ENCODE measurements around the gene PSMB5. TPM values are rescaled to one million over a fixed set of nuclear protein-coding genes. Genes with fewer than 3 reads are reported as not detected.

Gene PSMB5
- total and polyA plus RNA-seq, 8 donors, result 29.6 to 62.9 (median 45.9) TPM

DNA sequence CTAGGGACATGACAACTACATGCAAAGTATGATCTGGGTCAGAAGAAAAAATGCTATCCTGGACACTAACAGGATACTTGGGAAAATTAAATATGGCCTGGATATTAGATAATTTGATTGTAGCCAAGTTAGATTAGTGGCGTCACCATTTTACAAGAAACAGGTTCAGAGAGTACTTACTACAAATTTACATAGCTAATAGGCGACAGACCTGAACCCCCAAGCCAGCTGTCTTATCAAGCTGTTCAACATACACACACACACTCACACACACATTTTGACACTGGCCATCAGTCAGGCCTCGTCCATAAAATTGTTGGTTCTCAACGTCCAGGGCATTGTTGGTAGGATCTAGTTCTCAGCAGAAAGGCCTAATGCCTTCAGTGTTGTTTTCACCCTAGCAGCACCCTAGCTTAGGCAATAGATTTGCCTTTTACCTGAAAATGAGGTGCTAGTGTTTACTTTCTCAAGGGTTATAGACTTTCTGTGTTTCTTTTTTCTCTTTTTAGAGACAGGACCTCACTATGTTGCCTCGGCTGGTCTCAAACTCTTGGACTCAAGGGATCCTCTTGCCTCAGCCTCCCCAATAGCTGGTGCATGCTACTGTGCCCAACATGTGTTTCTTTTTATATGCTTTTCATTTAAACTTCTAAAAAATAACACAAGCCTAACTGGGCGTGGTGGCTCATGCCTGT is 21.5 kb downstream of the PSMB5 start:
- Histone ChIP-seq H3K4me1 (peaks cover 0 to 7% (median 0%) of the 10 kb centered on the region in 3 donors), H3K9me3 (no peaks in the 10 kb centered on the region), H3K27ac (no peak overlapping the region), H3K36me3 (no peaks in the 10 kb centered on the region), H3K27me3 (no peaks in the 10 kb centered on the region), H3K4me3 (no peak overlapping the region)
- FAIRE-seq (no peak), DNase-seq (no peak), ATAC-seq (no peak)
- TF ChIP-seq, protein P1, sequence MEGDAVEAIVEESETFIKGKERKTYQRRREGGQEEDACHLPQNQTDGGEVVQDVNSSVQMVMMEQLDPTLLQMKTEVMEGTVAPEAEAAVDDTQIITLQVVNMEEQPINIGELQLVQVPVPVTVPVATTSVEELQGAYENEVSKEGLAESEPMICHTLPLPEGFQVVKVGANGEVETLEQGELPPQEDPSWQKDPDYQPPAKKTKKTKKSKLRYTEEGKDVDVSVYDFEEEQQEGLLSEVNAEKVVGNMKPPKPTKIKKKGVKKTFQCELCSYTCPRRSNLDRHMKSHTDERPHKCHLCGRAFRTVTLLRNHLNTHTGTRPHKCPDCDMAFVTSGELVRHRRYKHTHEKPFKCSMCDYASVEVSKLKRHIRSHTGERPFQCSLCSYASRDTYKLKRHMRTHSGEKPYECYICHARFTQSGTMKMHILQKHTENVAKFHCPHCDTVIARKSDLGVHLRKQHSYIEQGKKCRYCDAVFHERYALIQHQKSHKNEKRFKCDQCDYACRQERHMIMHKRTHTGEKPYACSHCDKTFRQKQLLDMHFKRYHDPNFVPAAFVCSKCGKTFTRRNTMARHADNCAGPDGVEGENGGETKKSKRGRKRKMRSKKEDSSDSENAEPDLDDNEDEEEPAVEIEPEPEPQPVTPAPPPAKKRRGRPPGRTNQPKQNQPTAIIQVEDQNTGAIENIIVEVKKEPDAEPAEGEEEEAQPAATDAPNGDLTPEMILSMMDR (IDR thresholded peaks at IDR 0.05), result no peak
- 56 to 63% methylated on average over 6 of the region's 6 CpGs for whole genome bisulfite sequencing, 2 donors
- intact Hi-C loops (cut with DNase I), result no loop called here

DNA sequence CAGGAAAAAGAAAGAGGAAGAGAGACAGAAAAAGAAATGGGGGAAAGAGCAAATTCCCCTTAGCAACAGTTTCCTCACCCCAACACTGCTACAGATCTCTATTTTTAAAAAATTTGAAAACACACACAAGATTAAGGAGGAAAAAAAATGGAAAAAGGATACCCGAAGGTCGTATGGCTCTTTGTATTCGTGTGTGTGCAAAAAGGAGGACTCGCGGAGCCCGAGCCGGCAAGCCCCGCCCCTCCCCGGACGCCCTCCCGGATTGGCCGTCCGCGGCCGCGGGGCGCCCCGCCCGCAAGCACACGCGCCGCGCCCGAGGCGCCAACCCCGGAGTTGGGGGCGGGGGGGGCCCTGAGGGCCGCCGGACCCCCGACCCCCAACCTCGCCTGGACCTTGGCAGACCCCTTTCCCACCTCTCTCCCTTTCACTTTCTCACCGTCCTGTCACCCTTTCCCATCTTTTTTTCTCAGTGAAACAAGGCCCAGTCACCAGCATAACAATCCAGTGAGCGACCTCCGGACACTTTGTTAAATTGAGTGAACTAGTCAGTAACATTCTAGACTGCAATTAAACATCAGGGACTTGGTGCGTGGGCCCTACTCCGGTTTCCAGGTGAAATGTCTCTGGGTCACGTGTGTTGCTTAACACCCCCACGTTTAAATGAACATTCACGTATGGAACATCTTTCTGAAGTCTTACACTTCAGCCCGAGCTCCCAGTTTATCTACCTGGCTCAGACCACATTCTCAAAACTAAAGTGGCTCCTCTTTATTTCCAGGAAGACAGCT is 24.6 kb downstream of the PSMB5 start, which contains the start of gene C14orf93:
TSS of gene C14orf93 (minus strand) at position 205 of the 788 bp plus-strand sequence. CDS start 11,120 bp downstream, outside the sequence.
- Histone ChIP-seq H3K9me3 (no peaks in the 10 kb centered on the region), H3K27me3 (no peaks in the 10 kb centered on the region), H3K4me1 (peaks cover 4 to 17% (median 10%) of the 10 kb centered on the region in 3 donors), H3K36me3 (no peaks in the 10 kb centered on the region), H3K27ac (peak within 1 kb of the TSS; percentile 64 to 84 (median 78)), H3K4me3 (peak within 1 kb of the TSS; percentile 21 to 45 (median 37))
- FAIRE-seq (no peak), ATAC-seq (peak; percentile 45 to 66 (median 61)), DNase-seq (peak; percentile 73 to 92 (median 86))
- WGBS, 2 donors, result 0 to 3% methylated on average over 28 to 40 of the region's 40 CpGs
- TF ChIP-seq, protein P1 (IDR thresholded peaks at IDR 0.05), result no peak
- intact Hi-C loops (cut with DNase I), result no loop called here

DNA sequence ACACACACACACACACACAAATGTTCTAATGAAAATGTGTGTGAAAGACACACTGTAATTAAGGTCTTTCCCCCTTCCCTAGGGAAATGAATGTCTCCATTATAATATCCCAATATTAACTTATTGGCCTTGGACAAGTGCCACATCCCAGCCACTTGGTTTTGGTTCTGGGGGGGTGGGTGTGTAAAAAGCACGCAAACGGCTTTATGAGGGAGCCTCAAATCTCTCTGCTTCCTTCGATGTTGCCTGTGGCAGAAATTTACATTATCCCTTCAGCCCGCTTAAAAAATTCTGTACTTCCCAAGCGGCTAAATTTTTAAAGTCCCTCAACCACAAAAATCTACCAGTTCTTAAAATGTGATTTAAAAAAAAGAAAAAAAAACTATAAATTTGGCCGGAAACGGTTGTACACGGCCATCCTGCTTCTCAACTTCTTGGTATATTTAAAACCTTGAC is 25.2 kb downstream of the PSMB5 start:
- H3K27ac ChIP-seq, result peak overlapping the region; percentile 64 to 84 (median 78)
- peak overlapping the region; percentile 21 to 45 (median 37) for H3K4me3 ChIP-seq
- DNase-seq (no peak), FAIRE-seq (no peak), ATAC-seq (no peak)
- peaks cover 4 to 17% (median 10%) of the 10 kb centered on the region in 3 donors for H3K4me1 ChIP-seq
- no peaks in the 10 kb centered on the region for H3K36me3 ChIP-seq
- H3K9me3 ChIP-seq, result no peaks in the 10 kb centered on the region
- H3K27me3 ChIP-seq, result no peaks in the 10 kb centered on the region
- TF ChIP-seq, protein P1 (IDR thresholded peaks at IDR 0.05), result no peak
- intact Hi-C loops (cut with DNase I), result no loop called here
- WGBS, 2 donors, result 21 to 24% methylated on average over 8 of the region's 8 CpGs

DNA sequence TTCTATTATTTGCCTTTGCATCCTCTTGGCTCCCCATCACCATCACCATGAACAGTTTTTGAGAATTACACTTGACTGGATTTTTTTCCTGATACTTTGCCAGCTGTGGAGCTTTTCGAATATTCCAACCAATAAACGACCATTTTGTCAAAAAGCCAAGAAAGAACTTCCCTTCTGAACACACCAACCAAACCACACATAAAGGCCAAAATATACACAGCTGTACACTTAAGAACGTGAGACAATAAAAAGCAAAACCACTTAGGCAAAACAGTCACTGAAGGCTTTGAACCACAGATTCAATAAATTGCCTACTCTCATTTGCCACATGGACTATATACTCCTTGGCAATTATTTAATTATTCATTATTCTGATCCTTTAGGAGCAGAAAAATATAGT is 25.9 kb downstream of the PSMB5 start:
- TF ChIP-seq, protein P1 (IDR thresholded peaks at IDR 0.05), result no peak
- H3K4me1 ChIP-seq, result peaks cover 4 to 17% (median 10%) of the 10 kb centered on the region in 3 donors
- H3K27me3 ChIP-seq, result no peaks in the 10 kb centered on the region
- no peak overlapping the region for H3K27ac ChIP-seq
- DNase-seq (no peak), ATAC-seq (no peak), FAIRE-seq (no peak)
- H3K4me3 ChIP-seq, result no peak overlapping the region
- WGBS, 2 donors, result 40% methylated on average over 3 of the region's 3 CpGs
- H3K36me3 ChIP-seq, result no peaks in the 10 kb centered on the region
- intact Hi-C loops (cut with DNase I), result no loop called here
- no peaks in the 10 kb centered on the region for H3K9me3 ChIP-seq

Data from pancreas (tissue), 10 donors.